Muscle layer of colon (tissue), 2 donors: Measurements from ENCODE around the gene OR4K2.

ENCODE experiments used
- H3K27ac ChIP-seq: one replicate; pipeline ENCODE4 v1.7.0; 2013; ENCODE audit warnings: low read depth, mild to moderate bottlenecking, low read length, moderate library complexity
- H3K27me3 ChIP-seq, 2 donors: one replicate each; pipeline ENCODE4 v1.7.0; 2013; ENCODE audit warnings: low read length in 2 of 2, mild to moderate bottlenecking in 2 of 2; ENCODE audit not compliant: insufficient read depth in 2 of 2, control insufficient read depth in 1 of 2
- H3K36me3 ChIP-seq: one replicate; pipeline ENCODE4 v1.7.0; 2013; ENCODE audit warnings: mild to moderate bottlenecking, low read length; ENCODE audit not compliant: insufficient read depth
- H3K4me1 ChIP-seq: one replicate; pipeline ENCODE4 v1.7.0; 2013; ENCODE audit warnings: mild to moderate bottlenecking, low read length; ENCODE audit not compliant: insufficient read depth
- H3K4me3 ChIP-seq, 2 donors: one replicate each; pipeline ENCODE4 v1.7.0; 2013; ENCODE audit warnings: low read length in 2 of 2, low read depth in 1 of 2, mild to moderate bottlenecking in 1 of 2, moderate library complexity in 1 of 2
- H3K9ac ChIP-seq: one replicate; pipeline ENCODE4 v1.7.0; 2013; ENCODE audit warnings: low read length
- H3K9me3 ChIP-seq: one replicate; pipeline ENCODE4 v1.7.0; 2013; ENCODE audit warnings: mild to moderate bottlenecking, low read length
- donor health status: abdominal sarcoma.
- donor health status: Adenocarcinoma of cecum.

The OR4K2 gene

GRCh38 chr14:19902409-19902808 lies 27.5 kb downstream of the OR4K2 start:
- H3K9ac ChIP-seq, result no peak overlapping the region
- no peak overlapping the region for H3K4me3 ChIP-seq
- H3K27ac ChIP-seq, result no peak overlapping the region
- H3K4me1 ChIP-seq, result no peaks in the 10 kb centered on the region
- H3K9me3 ChIP-seq, result no peaks in the 10 kb centered on the region
- no peaks in the 10 kb centered on the region for H3K36me3 ChIP-seq
- H3K27me3 ChIP-seq, result no peaks in the 10 kb centered on the region

GRCh38 chr14:19906665-19907064 lies 31.7 kb downstream of the OR4K2 start:
- no peak overlapping the region for H3K27ac ChIP-seq
- H3K4me3 ChIP-seq, result no peak overlapping the region
- H3K36me3 ChIP-seq, result no peaks in the 10 kb centered on the region

GRCh38 chr14:19911114-19911513 lies 36.2 kb downstream of the OR4K2 start:
- H3K9ac ChIP-seq, result no peak overlapping the region
- H3K4me3 ChIP-seq, result no peak overlapping the region
- H3K27me3 ChIP-seq, result no peaks in the 10 kb centered on the region

More at GRCh38 chr14:19906665-19907064, 31.7 kb downstream of the OR4K2 start:
- no peaks in the 10 kb centered on the region for H3K9me3 ChIP-seq
- no peaks in the 10 kb centered on the region for H3K4me1 ChIP-seq
- no peak overlapping the region for H3K9ac ChIP-seq
- H3K27me3 ChIP-seq, result no peaks in the 10 kb centered on the region

GRCh38 chr14:19917243-19917642 lies 42.3 kb downstream of the OR4K2 start:
- no peaks in the 10 kb centered on the region for H3K36me3 ChIP-seq
- no peak overlapping the region for H3K4me3 ChIP-seq
- H3K27ac ChIP-seq, result no peak overlapping the region
- no peaks in the 10 kb centered on the region for H3K9me3 ChIP-seq
- no peaks in the 10 kb centered on the region for H3K27me3 ChIP-seq
- H3K9ac ChIP-seq, result no peak overlapping the region
- no peaks in the 10 kb centered on the region for H3K4me1 ChIP-seq

More at GRCh38 chr14:19911114-19911513, 36.2 kb downstream of the OR4K2 start:
- Histone ChIP-seq H3K4me1 (no peaks in the 10 kb centered on the region), H3K9me3 (no peaks in the 10 kb centered on the region), H3K27ac (no peak overlapping the region), H3K36me3 (no peaks in the 10 kb centered on the region)

- Histone ChIP-seq H3K9me3 (no peaks in the 10 kb centered on the region), H3K36me3 (no peaks in the 10 kb centered on the region), H3K27ac (no peak overlapping the region), H3K9ac (no peak overlapping the region), H3K27me3 (no peaks in the 10 kb centered on the region), H3K4me3 (no peak overlapping the region), H3K4me1 (no peaks in the 10 kb centered on the region)
Measured at GRCh38 chr14:19917955-19918518, 43.1 kb downstream of the OR4K2 start.

GRCh38 chr14:19918553-19919264 lies 43.8 kb downstream of the OR4K2 start:
- no peaks in the 10 kb centered on the region for H3K27me3 ChIP-seq
- H3K9me3 ChIP-seq, result no peaks in the 10 kb centered on the region
- H3K4me1 ChIP-seq, result no peaks in the 10 kb centered on the region
- no peak overlapping the region for H3K9ac ChIP-seq
- no peak overlapping the region for H3K27ac ChIP-seq
- no peak overlapping the region for H3K4me3 ChIP-seq
- H3K36me3 ChIP-seq, result no peaks in the 10 kb centered on the region

GRCh38 chr14:19920021-19920657 lies 45.2 kb downstream of the OR4K2 start, which contains the start of gene OR4K5:
TSS of gene OR4K5 (plus strand) at chr14:19920607. CDS start at chr14:19920607, 0 bp downstream.
- H3K4me1 ChIP-seq, result no peaks in the 10 kb centered on the region
- H3K27me3 ChIP-seq, result no peaks in the 10 kb centered on the region
- no peak within 1 kb of the TSS for H3K4me3 ChIP-seq
- H3K9ac ChIP-seq, result no peak within 1 kb of the TSS
- H3K36me3 ChIP-seq, result no peaks in the 10 kb centered on the region
- no peak within 1 kb of the TSS for H3K27ac ChIP-seq
- H3K9me3 ChIP-seq, result no peaks in the 10 kb centered on the region

GRCh38 chr14:19930617-19931016 lies 55.7 kb downstream of the OR4K2 start, which contains the start of gene OR4K1:
TSS of gene OR4K1 (plus strand) at chr14:19930917. CDS start at chr14:19935667, 4,750 bp downstream.
- Histone ChIP-seq H3K27me3 (no peaks in the 10 kb centered on the region), H3K4me3 (no peak within 1 kb of the TSS), H3K27ac (no peak within 1 kb of the TSS), H3K9ac (no peak within 1 kb of the TSS), H3K4me1 (no peaks in the 10 kb centered on the region), H3K9me3 (no peaks in the 10 kb centered on the region), H3K36me3 (no peaks in the 10 kb centered on the region)
